GM23338 (cell line): ENCODE measurements around the gene PTPA.

ENCODE experiments used
- CTCF ChIP-seq, 2 experiments: fragments of 200-600 bp in 1 of 2; sonication (generic) in 1 of 2; conservative IDR thresholded peaks; 2 replicates each; pipeline versions ENCODE4 v1.5.1 to v1.6.1; 2016 to 2017; ENCODE audit warnings: antibody characterized with exemption in 2 of 2, low read depth in 2 of 2, mild to moderate bottlenecking in 2 of 2, moderate library complexity in 1 of 2
- EZH2 ChIP-seq: fragments of 200-600 bp; sonication (generic); IDR thresholded peaks from one replicate; pipeline ENCODE4 v1.8.0; 2017; ENCODE audit warnings: antibody characterized with exemption, mild to moderate bottlenecking, low read depth; ENCODE audit not compliant: unreplicated experiment
- EZH2phosphoT487 ChIP-seq: fragments of 200-600 bp; sonication (generic); IDR thresholded peaks from one replicate; pipeline ENCODE4 v1.8.1; 2018; ENCODE audit warnings: antibody characterized with exemption; ENCODE audit not compliant: unreplicated experiment
- JUNB ChIP-seq: IDR thresholded peaks from one replicate; pipeline ENCODE4 v1.6.1; 2016; ENCODE audit warnings: antibody characterized with exemption; ENCODE audit not compliant: unreplicated experiment
- POLR2AphosphoS5 ChIP-seq: IDR thresholded peaks from 2 replicates; pipeline ENCODE4 v1.6.1; 2016; ENCODE audit warnings: antibody characterized with exemption, low read depth
- TF ChIP-seq, protein P1 (sequence below): IDR thresholded peaks from 2 replicates; pipeline ENCODE4 v1.6.1; 2016; ENCODE audit warnings: antibody characterized with exemption

DNA sequence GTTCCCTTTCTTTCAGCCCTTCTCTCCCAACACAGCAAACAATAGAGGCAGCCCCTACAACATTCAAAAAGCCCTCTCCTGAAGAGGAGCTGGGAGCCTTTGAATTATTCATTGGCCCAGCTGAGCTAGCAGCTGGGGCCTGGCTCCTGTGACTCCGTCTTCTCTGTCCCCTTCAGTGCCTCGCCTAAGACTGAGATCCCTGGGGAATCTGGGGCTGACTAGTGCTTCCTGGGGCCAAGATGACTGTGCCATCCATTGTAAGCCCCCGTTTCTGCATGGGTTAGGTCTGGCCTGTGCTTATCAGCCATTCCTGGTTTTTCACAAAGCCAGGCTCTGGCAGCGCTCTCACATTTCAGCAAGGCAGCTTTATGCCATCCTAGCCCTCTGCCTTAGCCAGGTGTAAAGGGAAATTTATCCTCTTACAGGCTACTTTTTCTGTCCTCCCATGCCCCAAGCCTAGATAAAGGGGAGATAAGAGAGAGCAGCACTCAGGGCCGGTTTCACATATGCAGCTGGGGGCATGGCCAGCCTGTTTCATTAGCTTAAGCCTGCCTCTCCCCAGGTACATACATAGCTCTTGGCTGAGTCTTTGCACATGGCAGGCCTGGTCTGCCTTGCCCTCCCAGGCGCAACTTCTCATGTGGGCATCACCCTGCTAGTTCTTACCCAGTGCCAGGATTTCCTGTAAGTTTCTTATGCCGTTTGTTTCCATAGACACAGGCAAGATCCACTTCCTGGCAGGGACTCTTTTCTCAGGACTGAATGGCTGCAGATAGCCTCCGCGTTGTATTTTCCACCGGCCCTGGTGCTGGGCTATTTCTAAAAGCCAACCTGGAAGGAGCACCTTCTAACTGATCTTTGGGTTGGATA, 15.8 kb downstream of the PTPA start:
- no peak for TF ChIP-seq CTCF (conservative IDR thresholded peaks at IDR 0.05; ENCODE audit: low read depth in 2 of 2)
- no peak for TF ChIP-seq EZH2
- no peak for TF ChIP-seq POLR2AphosphoS5
- no peak for TF ChIP-seq EZH2phosphoT487
- TF ChIP-seq JUNB, result no peak
- TF ChIP-seq, protein P1, sequence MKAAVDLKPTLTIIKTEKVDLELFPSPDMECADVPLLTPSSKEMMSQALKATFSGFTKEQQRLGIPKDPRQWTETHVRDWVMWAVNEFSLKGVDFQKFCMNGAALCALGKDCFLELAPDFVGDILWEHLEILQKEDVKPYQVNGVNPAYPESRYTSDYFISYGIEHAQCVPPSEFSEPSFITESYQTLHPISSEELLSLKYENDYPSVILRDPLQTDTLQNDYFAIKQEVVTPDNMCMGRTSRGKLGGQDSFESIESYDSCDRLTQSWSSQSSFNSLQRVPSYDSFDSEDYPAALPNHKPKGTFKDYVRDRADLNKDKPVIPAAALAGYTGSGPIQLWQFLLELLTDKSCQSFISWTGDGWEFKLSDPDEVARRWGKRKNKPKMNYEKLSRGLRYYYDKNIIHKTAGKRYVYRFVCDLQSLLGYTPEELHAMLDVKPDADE, result no peak
